Naive B cell (primary cell): ENCODE results near the gene IGSF8. TPM values are rescaled to one million over a fixed set of nuclear protein-coding genes. Genes with fewer than 3 reads are reported as not detected.

Source experiments
- ATAC-seq, 2 donors: fragments of 150-1000 bp; cut with Tn5 transposase; 2 replicates each; pipeline ENCODE4 v1.10.0; 2021; ENCODE audit warnings: low read depth in 2 of 2, mild to moderate bottlenecking in 2 of 2, moderate library complexity in 2 of 2
- DNase-seq: peaks from one replicate; pipeline ENCODE4 v3.0.0; 2022
- H3K27ac Mint-ChIP-seq, 6 donors: one replicate each; pipeline ENCODE4 v1.8.0; 2020 to 2022; ENCODE audit warnings: mild to moderate bottlenecking in 6 of 6, mixed read lengths in 6 of 6, moderate library complexity in 5 of 6, inconsistent platforms in 2 of 6
- H3K27me3 Mint-ChIP-seq, 3 donors: one replicate each; pipeline ENCODE4 v1.8.0; 2021 to 2022; ENCODE audit warnings: mixed read lengths in 3 of 3, mild to moderate bottlenecking in 1 of 3
- H3K36me3 Mint-ChIP-seq, 2 donors: one replicate each; pipeline ENCODE4 v1.8.0; 2020 to 2022; ENCODE audit warnings: mixed read lengths in 2 of 2, inconsistent platforms in 1 of 2, mild to moderate bottlenecking in 1 of 2
- H3K4me1 Mint-ChIP-seq, 3 donors: one replicate each; pipeline ENCODE4 v1.8.0; 2020 to 2022; ENCODE audit warnings: mixed read lengths in 3 of 3, inconsistent platforms in 1 of 3, mild to moderate bottlenecking in 1 of 3, moderate library complexity in 1 of 3
- H3K4me3 Mint-ChIP-seq, 8 donors: one replicate each; pipeline ENCODE4 v1.8.0; 2020 to 2022; ENCODE audit warnings: mild to moderate bottlenecking in 8 of 8, mixed read lengths in 8 of 8, moderate library complexity in 8 of 8, inconsistent platforms in 2 of 8
- H3K9me3 Mint-ChIP-seq, 7 donors: one replicate each; pipeline ENCODE4 v1.8.0; 2020 to 2022; ENCODE audit warnings: mixed read lengths in 7 of 7, mild to moderate bottlenecking in 5 of 7, inconsistent platforms in 2 of 7, moderate library complexity in 1 of 7
- polyA plus RNA-seq, 6 donors: library from polyadenylated mRNA; unstranded; fragments of 300-500 nt; fragmentation: Illumina TruSeq; gene quantifications; one replicate each; pipeline ENCODE4 v1.2.3, GENCODE V29; 2021; ENCODE audit warnings: low read depth in 6 of 6

IGSF8 gene
- polyA plus RNA-seq, 6 donors from 2014 or later: 33.6 to 53.1 (median 47.7) TPM

DNA sequence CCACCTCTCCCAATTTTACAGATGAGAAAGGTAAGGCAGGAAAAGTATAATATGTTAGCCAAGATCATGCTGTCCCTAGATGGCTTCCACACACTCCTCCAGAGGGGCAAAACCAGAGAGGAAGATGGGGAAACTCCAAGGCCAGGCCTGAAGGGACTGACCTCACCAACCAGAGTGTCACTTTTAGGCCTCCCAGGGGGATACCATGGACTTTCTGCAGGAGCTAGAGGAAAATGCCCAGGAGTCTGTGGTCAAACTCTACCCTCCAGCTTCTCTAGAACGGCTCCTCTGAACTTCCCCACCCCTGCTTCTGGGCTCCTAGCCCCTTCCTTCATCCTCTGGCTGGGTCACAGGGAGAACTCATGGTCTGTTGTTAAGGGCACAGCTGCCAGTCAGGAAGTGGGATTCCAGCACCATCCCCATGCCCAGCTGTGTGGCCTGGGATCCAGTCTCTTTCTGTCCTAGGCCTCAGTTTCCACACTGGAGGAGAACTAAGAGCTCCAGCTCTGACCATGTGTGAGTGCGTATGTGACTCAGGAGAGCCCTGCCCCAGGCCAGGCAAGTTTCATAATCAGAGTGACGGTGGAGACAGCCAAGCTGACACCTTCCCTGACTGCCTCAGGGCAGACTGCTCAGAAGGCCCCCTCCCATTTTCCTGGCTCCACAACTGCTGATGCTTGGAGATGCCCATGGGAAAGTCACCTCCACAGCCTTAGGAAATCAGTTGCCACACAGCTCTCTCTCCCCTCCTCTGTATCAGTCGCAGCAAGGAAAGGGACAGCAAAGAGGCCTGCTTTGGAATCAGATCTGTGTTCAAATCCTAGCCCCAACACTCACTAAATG, 1.9 kb downstream of the IGSF8 start:
- no peak for DNase-seq
- ATAC-seq: no peak

DNA sequence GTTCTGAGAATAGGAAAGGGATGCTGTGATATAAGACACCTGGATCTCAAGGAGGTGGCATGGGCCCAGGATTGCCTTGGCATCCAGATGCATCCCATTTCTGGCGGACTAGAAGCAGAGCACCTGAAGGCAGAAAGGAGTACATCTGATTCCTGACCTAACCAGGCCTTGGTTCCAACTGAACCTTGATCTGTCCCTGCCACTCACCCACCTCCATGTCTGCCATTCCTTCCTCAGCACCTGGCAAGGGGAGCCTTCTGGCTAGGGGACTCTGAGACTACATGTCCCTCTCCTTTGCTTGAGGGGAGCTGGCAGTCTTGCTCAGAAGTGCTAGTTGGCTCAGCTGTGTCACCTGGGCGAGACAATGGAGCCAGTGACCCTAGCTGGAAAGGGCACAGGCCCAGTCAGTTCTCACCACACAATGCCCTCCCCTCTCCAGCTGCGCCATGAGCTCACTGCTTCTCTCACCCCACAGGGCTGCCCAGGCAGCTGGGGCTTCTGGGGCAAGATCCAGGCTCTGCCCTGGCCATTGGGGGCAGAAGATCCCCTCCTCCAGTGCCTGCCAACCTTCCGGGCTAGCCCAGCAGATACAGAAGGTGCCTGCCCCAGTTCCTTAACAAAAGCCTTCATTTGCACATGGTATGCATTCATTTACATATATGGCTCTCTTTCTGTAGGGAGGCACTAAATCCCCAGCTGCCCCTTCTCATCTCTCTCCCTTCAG, 2.9 kb downstream of the IGSF8 start:
- peak overlapping the region in 7 of 8 donors; percentile 25 to 90 (median 53) for H3K4me3 Mint-ChIP-seq

More for the DNA sequence above, 1.9 kb downstream of the IGSF8 start:
- Mint-ChIP-seq H3K9me3 (no peaks in the 10 kb centered on the region), H3K27me3 (no peaks in the 10 kb centered on the region), H3K4me1 (peaks cover 44 to 65% (median 50%) of the 10 kb centered on the region in 3 donors), H3K36me3 (peaks cover 0 to 11% of the 10 kb centered on the region in 2 donors), H3K4me3 (peak overlapping the region; percentile 23 to 93 (median 90)), H3K27ac (peak overlapping the region in 5 of 6 donors; percentile 19 to 82 (median 44))

DNA sequence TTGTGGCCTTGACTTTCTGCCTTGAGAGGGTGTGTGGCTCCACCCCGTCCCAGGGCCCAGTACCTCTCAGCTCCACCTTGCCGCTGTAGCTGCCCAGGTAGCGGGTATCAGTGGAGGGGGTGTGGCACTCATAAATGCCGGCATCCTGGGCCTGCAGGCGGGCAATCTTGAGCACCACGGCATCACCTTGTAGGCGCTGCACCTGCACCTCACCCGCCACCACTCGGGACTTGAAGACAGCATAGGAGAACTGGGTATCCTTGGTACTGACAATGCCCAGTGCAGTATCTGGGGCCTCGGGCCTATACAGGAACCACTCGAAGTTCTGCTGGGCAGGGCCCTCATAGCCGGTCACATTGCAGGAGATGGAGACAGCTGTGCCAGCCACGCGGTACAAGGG, 3.6 kb downstream of the IGSF8 start:
- Mint-ChIP-seq H3K27ac (no peak overlapping the region), H3K9me3 (no peaks in the 10 kb centered on the region), H3K4me1 (peaks cover 41 to 49% (median 45%) of the 10 kb centered on the region in 3 donors), H3K27me3 (no peaks in the 10 kb centered on the region), H3K4me3 (no peak overlapping the region), H3K36me3 (peaks cover 0 to 19% of the 10 kb centered on the region in 2 donors)
- DNase-seq (no peak), ATAC-seq (no peak)

More for the DNA sequence above, 2.9 kb downstream of the IGSF8 start:
- Mint-ChIP-seq H3K36me3 (peaks cover 0 to 17% of the 10 kb centered on the region in 2 donors), H3K27me3 (no peaks in the 10 kb centered on the region), H3K9me3 (no peaks in the 10 kb centered on the region), H3K27ac (peak overlapping the region in 3 of 6 donors; percentile 19 to 44 (median 39)), H3K4me1 (peaks cover 38 to 55% (median 46%) of the 10 kb centered on the region in 3 donors)
- DNase-seq (no peak), ATAC-seq (no peak)

DNA sequence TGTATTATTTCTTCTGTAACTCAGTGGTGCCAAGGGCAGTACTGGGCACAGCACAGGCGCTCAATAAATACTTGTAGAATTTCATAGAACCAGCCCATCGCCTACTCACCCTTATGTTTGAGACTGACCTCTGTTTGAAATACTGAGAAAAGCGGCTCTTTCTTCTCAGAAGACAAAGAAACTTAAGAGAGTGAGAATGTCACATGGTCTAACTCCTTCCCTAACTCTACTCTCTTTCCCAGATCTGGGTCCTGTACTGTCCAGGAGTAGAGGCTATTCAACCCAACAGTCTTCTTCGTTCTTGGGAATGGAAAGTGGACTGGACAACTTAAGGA, 4.2 kb downstream of the IGSF8 start:
- no peaks in the 10 kb centered on the region for H3K9me3 Mint-ChIP-seq
- no peak for DNase-seq
- no peak overlapping the region for H3K27ac Mint-ChIP-seq
- H3K27me3 Mint-ChIP-seq: no peaks in the 10 kb centered on the region
- H3K4me1 Mint-ChIP-seq: peaks cover 38 to 44% (median 40%) of the 10 kb centered on the region in 3 donors
- peak overlapping the region in 1 of 8 donors; percentile 9 for H3K4me3 Mint-ChIP-seq
- no peak for ATAC-seq
- peaks cover 0 to 21% of the 10 kb centered on the region in 2 donors for H3K36me3 Mint-ChIP-seq

DNA sequence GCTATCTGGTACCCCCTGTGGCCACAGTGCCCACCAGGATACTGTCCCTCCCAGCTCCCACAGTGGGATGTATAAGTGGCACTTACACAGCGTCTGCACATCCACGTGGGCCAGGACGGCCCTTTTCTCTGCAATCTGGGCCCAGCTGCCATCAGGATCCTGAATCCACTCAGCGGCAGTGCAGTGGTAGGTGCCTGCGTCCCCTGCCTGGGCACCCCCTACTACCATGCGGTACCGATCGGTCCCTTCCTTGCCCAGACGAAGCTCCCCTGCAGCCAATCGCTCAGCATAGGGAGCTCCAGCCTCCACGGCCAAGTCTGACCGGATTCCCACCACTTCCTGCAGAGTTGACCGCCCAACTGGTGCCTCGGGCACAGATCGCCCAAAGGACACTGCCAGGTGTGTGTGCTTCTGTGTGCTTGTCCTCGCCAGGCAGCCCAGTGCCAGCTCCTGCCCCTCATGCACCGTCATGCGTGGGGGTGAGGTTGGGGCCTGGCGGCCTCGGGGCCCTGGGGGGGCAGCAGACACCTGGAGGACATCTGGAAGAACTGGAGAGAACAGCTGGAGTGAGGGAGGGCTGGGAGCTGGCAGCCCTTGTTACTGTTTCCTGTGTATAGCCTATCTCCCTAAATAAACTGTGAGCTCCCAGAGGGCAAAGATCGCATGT, 4.7 kb downstream of the IGSF8 start:
- Mint-ChIP-seq H3K27me3 (no peaks in the 10 kb centered on the region), H3K4me1 (peaks cover 36 to 42% (median 40%) of the 10 kb centered on the region in 3 donors)

DNA sequence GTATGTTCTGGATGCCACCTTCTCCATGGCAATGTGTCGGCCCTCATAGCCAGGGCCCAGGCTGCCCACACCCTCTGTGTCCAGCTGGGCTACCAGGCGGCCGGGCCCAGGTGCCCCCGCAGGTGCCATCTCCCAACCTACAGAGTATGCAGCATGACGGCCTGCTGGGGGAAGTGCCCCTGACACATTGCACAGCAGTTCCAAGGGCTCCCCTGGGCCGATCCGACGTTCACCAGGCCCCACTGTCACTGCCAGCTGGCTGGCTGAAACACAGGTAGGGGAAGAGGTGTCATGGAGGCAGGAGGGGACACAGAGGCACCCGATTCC, 5.4 kb downstream of the IGSF8 start:
- H3K27ac Mint-ChIP-seq: no peak overlapping the region
- peaks cover 0 to 33% of the 10 kb centered on the region in 2 donors for H3K36me3 Mint-ChIP-seq
- H3K4me3 Mint-ChIP-seq: no peak overlapping the region
- H3K4me1 Mint-ChIP-seq: peaks cover 35 to 48% (median 43%) of the 10 kb centered on the region in 3 donors
- ATAC-seq (no peak), DNase-seq (no peak)
- no peaks in the 10 kb centered on the region for H3K27me3 Mint-ChIP-seq
- no peaks in the 10 kb centered on the region for H3K9me3 Mint-ChIP-seq

More for the DNA sequence above, 4.7 kb downstream of the IGSF8 start:
- no peaks in the 10 kb centered on the region for H3K9me3 Mint-ChIP-seq
- no peak for DNase-seq
- peaks cover 0 to 26% of the 10 kb centered on the region in 2 donors for H3K36me3 Mint-ChIP-seq
- H3K27ac Mint-ChIP-seq: no peak overlapping the region
- no peak for ATAC-seq
- peak overlapping the region in 1 of 8 donors; percentile 9 for H3K4me3 Mint-ChIP-seq

DNA sequence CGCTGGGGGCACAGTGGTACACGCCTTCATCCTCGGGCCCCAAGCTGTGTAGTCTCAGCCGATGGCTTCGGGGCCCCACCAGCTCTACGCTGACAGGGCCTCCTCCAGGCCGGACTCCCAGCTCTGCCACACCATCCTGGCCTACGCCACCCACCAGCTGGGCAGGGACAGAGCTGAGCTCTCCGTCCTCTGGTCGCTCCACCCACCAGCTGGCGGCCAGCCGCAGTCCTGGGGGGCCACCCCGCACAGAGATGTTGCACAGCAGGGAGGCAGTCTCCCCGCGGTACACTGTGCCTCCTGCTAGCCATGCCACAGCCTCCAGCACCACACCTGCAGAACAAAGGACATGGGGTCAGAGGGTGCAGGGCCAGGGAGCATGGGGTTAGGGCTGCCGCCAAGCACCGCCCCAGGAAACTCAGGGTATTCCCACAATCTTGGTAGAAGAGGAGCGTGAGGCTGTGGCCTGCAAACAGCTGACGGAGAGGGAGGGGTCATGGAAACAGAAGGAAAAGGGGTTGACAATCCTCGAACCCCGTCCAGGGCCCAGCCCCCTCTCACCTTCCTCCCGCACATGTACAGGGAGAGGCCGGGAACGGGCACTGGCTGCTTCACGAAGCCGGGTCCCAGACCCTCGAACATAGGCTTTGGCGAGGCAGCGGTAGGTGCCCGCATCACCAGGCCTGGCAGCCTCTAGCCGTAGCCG, 5.9 kb downstream of the IGSF8 start:
- no peak for DNase-seq
- Mint-ChIP-seq H3K4me3 (no peak overlapping the region), H3K4me1 (peaks cover 30 to 43% (median 38%) of the 10 kb centered on the region in 3 donors), H3K36me3 (peaks cover 0 to 34% of the 10 kb centered on the region in 2 donors), H3K27ac (no peak overlapping the region), H3K27me3 (no peaks in the 10 kb centered on the region), H3K9me3 (no peaks in the 10 kb centered on the region)
- no peak for ATAC-seq

DNA sequence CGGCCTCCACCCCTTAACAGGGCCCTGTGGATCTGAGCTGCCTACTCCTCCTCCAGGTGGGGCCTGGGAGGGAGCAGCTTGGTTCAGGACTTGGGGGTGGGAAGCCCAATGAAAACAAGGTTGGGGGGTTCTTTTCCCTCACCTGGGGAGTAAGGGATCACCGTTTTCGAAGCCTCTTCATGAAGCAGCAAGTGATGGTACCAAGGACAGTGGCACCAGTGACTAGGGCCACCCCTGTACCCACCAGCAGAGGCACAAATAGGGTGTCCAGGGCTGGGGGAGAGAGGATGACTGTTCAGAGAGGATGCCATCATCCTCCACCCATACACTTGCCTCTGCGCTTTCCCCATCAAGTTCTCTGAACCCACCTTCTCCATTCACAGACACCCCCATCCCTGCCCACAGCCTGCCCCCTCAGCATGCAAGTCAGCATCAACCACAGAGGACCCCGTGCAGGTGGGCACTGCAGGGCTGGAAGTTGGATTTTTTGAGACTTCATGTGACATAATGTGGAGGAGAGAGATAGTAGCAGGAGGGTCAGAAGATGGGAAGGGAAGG, 6.7 kb downstream of the IGSF8 start:
- DNase-seq: no peak
- Mint-ChIP-seq H3K27me3 (no peaks in the 10 kb centered on the region), H3K36me3 (peaks cover 0 to 34% of the 10 kb centered on the region in 2 donors), H3K4me3 (no peak overlapping the region), H3K9me3 (no peaks in the 10 kb centered on the region), H3K4me1 (peaks cover 22 to 36% (median 30%) of the 10 kb centered on the region in 3 donors), H3K27ac (no peak overlapping the region)
- no peak for ATAC-seq

DNA sequence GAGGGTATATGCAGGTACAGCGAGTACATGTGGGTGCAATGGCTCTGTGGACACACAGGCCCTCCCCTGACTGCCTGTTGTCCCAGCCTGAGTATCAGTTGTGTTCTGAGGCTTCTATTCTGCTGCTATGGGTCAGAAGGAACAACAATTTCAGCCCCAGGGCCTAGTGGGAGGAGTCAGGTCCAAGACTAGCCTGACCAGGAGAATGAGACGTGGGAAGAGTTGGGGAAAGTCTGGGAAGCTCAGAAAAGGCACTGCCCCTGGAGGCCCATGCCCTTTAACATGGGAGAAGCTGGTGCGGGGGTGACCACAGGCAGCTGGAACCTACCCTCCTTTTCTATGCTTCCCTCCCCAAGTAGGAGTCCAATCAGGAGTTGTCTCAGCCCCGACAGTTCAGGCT, 7.7 kb downstream of the IGSF8 start:
- H3K4me1 Mint-ChIP-seq: peaks cover 16 to 33% (median 24%) of the 10 kb centered on the region in 3 donors
- H3K9me3 Mint-ChIP-seq: no peaks in the 10 kb centered on the region
- peaks cover 0 to 34% of the 10 kb centered on the region in 2 donors for H3K36me3 Mint-ChIP-seq
- DNase-seq: no peak
- peak overlapping the region in 1 of 6 donors; percentile 28 for H3K27ac Mint-ChIP-seq
- H3K4me3 Mint-ChIP-seq: no peak overlapping the region
- ATAC-seq: no peak
- H3K27me3 Mint-ChIP-seq: no peaks in the 10 kb centered on the region

DNA sequence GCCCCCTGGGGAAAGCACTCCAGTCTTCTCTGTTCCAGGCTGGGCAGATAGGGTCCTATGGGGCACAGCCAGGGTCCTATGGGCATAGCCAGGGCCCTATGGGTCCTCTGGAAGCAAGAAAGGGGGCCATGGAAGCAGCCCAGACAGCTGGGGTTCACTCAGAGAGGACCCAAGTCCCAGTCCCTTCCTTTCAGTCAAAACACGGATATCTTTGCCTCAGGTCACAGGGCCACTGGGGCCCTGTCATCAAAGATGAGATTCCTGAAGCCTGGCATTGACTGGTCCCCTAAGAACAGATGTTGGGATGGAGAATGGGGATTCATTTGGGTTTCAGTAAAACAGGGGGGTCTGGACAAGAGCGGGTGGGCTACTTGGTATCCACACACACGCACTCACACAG, 8.5 kb downstream of the IGSF8 start:
- no peak for DNase-seq
- Mint-ChIP-seq H3K4me1 (peaks cover 20 to 32% (median 22%) of the 10 kb centered on the region in 3 donors), H3K9me3 (no peaks in the 10 kb centered on the region), H3K4me3 (no peak overlapping the region), H3K36me3 (peaks cover 0 to 34% of the 10 kb centered on the region in 2 donors), H3K27me3 (no peaks in the 10 kb centered on the region), H3K27ac (no peak overlapping the region)
- ATAC-seq: no peak

DNA sequence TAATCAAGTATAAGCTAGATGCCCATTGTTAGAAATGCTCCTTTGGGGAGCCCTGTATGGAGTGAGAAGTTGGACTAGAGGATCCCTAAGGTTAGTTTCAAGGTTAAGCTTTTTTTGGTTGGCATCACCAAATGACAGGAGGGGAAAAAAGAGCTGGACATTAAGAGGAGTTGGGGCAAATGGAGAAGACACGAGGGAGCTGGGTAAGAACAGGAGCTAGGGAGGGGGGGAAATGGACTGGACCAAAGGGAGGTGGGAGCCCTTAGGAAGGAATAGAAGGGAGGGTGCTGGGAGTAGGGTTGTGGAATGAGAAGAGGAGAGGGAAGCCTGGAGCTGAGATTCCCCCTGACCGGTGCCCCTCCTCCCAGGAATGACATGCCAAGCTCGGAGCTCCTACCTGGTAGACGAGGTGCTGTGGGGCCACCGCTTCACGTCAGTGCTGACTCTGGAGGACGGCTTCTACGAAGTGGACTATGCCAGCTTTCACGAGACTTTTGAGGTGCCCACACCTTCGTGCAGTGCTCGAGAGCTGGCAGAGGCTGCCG, 11.2 kb downstream of the IGSF8 start:
- no peak for DNase-seq
- Mint-ChIP-seq H3K36me3 (peaks cover 0 to 30% of the 10 kb centered on the region in 2 donors), H3K27ac (peak overlapping the region in 2 of 6 donors; percentile 28 to 86), H3K4me3 (no peak overlapping the region), H3K4me1 (peaks cover 22 to 29% (median 24%) of the 10 kb centered on the region in 3 donors), H3K9me3 (no peaks in the 10 kb centered on the region), H3K27me3 (peaks cover 10 to 13% (median 11%) of the 10 kb centered on the region in 3 donors)
- no peak for ATAC-seq

DNA sequence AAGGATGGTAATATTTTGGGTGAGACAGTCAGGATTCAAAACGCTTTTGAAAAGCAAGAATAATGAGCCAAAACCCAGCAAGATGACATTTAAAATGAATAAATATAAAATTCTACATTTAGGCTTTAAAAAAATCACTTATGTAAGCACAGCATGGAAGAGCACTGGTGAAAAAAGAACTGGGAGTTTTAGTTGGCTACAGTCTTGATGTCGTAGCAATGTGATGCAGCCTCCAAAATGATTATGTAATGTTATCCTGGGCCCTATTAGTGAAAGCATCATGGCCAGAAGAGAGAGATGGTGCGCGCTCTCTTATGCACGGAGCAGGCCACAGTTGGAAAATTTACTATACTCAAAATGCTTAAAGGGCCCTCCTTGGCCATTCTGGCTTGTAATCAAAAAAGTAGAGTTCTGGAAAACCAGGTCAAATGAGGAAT, 11.9 kb downstream of the IGSF8 start:
- H3K27me3 Mint-ChIP-seq: peaks cover 17 to 20% (median 18%) of the 10 kb centered on the region in 3 donors
- DNase-seq (no peak), ATAC-seq (no peak)
- no peak overlapping the region for H3K4me3 Mint-ChIP-seq
- H3K36me3 Mint-ChIP-seq: peaks cover 0 to 23% of the 10 kb centered on the region in 2 donors
- H3K4me1 Mint-ChIP-seq: peaks cover 22 to 29% (median 24%) of the 10 kb centered on the region in 3 donors
- peak overlapping the region in 2 of 6 donors; percentile 71 to 78 for H3K27ac Mint-ChIP-seq
- H3K9me3 Mint-ChIP-seq: no peaks in the 10 kb centered on the region
